Subcutaneous abdominal adipose tissue (tissue), 5 donors: ENCODE data around the gene PRTN3.

ENCODE experiments used
- H3K27ac ChIP-seq: one replicate; pipeline ENCODE4 v1.7.0; 2013; ENCODE audit warnings: low read depth, mild to moderate bottlenecking, inconsistent platforms, low read length, moderate library complexity
- H3K27me3 ChIP-seq, 5 donors: one replicate each; pipeline ENCODE4 v1.7.0; 2013; ENCODE audit warnings: low read length in 5 of 5, inconsistent platforms in 1 of 5; ENCODE audit not compliant: control insufficient read depth in 5 of 5, insufficient read depth in 4 of 5
- H3K36me3 ChIP-seq, 5 donors: one replicate each; pipeline ENCODE4 v1.7.0; 2013; ENCODE audit warnings: low read length in 5 of 5; ENCODE audit not compliant: control insufficient read depth in 5 of 5, insufficient read depth in 5 of 5
- H3K4me1 ChIP-seq, 5 donors: one replicate each; pipeline ENCODE4 v1.7.0; 2013; ENCODE audit warnings: low read length in 5 of 5, mild to moderate bottlenecking in 3 of 5, moderate library complexity in 1 of 5; ENCODE audit not compliant: control insufficient read depth in 5 of 5, insufficient read depth in 5 of 5
- H3K4me3 ChIP-seq, 5 donors: one replicate each; pipeline ENCODE4 v1.7.0; 2013; ENCODE audit warnings: low read length in 5 of 5, low read depth in 1 of 5
- H3K9ac ChIP-seq, 5 donors: one replicate each; pipeline ENCODE4 v1.7.0; 2013; ENCODE audit warnings: low read length in 5 of 5, mild to moderate bottlenecking in 4 of 5, moderate library complexity in 3 of 5
- H3K9me3 ChIP-seq, 5 donors: one replicate each; pipeline ENCODE4 v1.7.0; 2013; ENCODE audit warnings: low read length in 5 of 5; ENCODE audit not compliant: control insufficient read depth in 5 of 5
- donor health status: healthy.
- donor health status: healthy.
- donor health status: healthy.
- donor health status: healthy.
- donor health status: healthy.

PRTN3 gene

DNA sequence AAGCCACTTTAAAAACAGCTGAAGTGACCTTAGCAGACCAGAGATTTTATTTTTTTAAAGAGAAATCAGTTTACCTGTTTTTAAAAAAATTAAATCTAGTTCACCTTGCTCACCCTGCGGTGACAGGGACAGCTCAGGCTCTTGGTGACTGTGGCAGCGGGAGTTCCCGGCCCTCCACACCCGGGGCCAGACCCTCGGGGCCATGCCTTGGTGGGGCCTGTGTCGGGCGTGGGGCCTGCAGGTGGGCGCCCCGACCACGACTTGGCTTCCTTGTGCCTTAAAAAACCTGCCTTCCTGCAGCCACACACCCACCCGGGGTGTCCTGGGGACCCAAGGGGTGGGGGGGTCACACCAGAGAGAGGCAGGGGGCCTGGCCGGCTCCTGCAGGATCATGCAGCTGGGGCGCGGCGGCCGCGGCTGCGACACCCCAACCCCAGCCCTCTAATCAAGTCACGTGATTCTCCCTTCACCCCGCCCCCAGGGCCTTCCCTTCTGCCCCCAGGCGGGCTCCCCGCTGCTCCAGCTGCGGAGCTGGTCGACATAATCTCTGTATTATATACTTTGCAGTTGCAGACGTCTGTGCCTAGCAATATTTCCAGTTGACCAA lies 29.8 kb upstream of the PRTN3 start:
- Histone ChIP-seq H3K36me3 (peaks cover 0 to 75% (median 64%) of the 10 kb centered on the region in 5 donors), H3K27ac (no peak overlapping the region), H3K9ac (no peak overlapping the region), H3K27me3 (no peaks in the 10 kb centered on the region), H3K4me3 (no peak overlapping the region), H3K4me1 (no peaks in the 10 kb centered on the region), H3K9me3 (no peaks in the 10 kb centered on the region)

DNA sequence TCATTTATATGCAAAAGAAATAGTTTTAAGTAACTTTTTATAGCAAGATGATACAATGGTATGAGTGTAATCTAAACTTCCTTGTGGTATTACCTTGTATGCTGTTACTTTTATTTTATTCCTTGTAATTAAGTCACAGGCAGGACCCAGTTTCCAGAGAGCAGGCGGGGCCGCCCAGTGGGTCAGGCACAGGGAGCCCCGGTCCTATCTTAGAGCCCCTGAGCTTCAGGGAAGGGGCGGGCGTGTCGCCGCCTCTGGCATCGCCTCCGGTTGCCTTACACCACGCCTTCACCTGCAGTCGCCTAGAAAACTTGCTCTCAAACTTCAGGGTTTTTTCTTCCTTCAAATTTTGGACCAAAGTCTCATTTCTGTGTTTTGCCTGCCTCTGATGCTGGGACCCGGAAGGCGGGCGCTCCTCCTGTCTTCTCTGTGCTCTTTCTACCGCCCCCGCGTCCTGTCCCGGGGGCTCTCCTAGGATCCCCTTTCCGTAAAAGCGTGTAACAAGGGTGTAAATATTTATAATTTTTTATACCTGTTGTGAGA lies 29.2 kb upstream of the PRTN3 start:
- H3K27ac ChIP-seq = no peak overlapping the region
- no peak overlapping the region for H3K9ac ChIP-seq
- H3K4me1 ChIP-seq = no peaks in the 10 kb centered on the region
- no peaks in the 10 kb centered on the region for H3K9me3 ChIP-seq
- H3K27me3 ChIP-seq = no peaks in the 10 kb centered on the region
- H3K4me3 ChIP-seq = no peak overlapping the region
- peaks cover 0 to 69% (median 58%) of the 10 kb centered on the region in 5 donors for H3K36me3 ChIP-seq

DNA sequence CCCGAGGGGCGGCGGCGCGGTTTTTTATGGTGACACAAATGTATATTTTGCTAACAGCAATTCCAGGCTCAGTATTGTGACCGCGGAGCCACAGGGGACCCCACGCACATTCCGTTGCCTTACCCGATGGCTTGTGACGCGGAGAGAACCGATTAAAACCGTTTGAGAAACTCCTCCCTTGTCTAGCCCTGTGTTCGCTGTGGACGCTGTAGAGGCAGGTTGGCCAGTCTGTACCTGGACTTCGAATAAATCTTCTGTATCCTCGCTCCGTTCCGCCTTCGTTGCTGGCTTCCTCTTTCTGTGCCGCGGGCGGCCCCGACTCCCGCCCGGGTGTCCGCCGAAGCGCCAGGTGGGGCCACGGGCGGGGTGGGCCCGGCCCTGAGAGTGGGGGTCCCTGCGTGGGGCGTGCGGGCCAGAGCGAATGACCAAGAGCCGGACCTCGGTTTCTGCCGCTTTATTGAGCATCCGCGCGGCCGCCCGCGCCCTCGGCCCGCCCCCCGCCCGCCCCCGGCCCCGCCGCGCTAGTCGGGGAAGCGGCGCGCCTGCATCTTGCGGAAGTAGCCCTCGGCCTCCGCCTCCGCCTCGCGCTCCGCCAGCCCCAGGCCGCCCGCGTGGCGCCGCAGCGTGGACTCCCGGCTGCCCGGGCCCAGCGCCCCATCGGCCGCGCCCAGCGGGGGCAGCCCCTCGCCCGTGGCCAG lies 28.6 kb upstream of the PRTN3 start:
- H3K36me3 ChIP-seq = peaks cover 0 to 63% (median 51%) of the 10 kb centered on the region in 5 donors
- H3K4me3 ChIP-seq = no peak overlapping the region
- no peaks in the 10 kb centered on the region for H3K4me1 ChIP-seq
- H3K9me3 ChIP-seq = no peaks in the 10 kb centered on the region
- H3K9ac ChIP-seq = no peak overlapping the region
- H3K27me3 ChIP-seq = no peaks in the 10 kb centered on the region
- H3K27ac ChIP-seq = no peak overlapping the region

DNA sequence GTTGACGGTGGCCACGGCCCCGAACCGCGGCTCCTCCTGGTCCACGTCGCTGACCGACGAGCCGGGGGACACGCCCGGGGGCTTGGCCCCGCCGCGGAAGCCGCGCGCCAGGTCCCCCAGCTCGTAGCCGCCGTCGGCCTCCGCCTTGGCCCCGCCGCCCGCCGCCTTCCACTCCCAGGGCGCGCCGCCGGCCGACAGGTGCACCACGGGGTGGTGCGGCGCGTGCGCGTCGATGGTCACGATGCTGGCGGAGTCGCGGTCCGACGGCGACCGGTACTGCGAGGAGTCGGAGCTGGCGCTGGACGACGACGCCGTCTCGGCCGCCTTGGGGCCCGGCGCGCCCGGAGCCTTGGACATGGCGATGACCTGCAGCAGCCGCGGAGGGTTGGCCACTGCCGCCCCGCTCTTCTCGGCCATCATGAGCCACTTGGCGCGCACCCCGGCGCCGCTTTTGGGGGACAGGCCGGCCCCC lies 28.0 kb upstream of the PRTN3 start:
- Histone ChIP-seq H3K36me3 (peaks cover 0 to 57% (median 46%) of the 10 kb centered on the region in 5 donors), H3K9ac (no peak overlapping the region), H3K27ac (no peak overlapping the region), H3K4me3 (no peak overlapping the region), H3K9me3 (no peaks in the 10 kb centered on the region), H3K27me3 (no peaks in the 10 kb centered on the region), H3K4me1 (no peaks in the 10 kb centered on the region)

DNA sequence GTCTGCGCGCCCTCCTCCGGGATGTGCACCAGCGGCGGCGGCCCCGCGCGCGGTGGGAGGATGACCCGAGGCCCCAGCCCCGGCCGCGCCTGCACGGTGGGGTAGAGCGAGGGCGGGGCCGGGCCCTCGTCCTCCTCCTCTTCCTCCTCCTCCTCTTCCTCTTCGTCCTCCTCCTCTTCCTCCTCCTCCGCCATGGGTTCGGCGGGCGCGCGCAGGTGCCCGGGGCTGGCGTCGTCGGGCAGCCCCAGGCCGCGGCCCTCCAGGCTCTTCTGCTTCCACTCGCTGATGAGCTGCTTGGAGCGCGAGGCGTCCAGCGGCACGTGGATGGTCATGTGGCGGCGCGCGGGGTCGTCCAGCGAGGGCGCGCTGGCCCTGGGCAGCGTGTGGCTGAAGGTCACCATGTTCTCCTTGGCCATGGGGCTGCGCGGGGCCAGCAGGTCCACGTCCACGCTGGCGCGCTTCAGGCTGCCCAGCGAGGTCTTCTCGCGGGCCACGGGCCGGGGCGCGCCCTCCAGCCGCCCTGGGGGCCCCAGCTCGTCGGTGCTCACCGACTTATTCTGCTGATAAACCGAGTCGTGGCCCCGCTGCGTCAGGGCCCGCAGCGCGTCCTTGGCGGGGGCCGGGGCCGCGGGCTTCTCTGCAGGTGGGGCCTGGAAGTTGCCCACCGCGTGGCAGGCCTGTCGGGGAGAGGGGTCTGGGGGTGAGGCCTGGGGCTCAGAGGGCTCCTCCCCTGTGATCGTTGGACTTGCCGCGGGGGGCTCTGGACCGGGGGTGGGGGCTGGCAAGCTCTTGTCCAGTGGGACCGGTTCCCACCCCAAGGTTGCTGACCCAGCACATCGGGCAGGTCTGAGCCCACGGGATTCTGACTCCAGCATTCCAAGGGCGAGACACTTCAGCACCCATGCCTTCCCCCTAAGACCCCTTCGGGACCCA lies 27.3 kb upstream of the PRTN3 start:
- Histone ChIP-seq H3K36me3 (peaks cover 0 to 50% (median 39%) of the 10 kb centered on the region in 5 donors), H3K9ac (no peak overlapping the region), H3K4me3 (no peak overlapping the region), H3K27ac (no peak overlapping the region), H3K4me1 (no peaks in the 10 kb centered on the region), H3K27me3 (no peaks in the 10 kb centered on the region), H3K9me3 (no peaks in the 10 kb centered on the region)

DNA sequence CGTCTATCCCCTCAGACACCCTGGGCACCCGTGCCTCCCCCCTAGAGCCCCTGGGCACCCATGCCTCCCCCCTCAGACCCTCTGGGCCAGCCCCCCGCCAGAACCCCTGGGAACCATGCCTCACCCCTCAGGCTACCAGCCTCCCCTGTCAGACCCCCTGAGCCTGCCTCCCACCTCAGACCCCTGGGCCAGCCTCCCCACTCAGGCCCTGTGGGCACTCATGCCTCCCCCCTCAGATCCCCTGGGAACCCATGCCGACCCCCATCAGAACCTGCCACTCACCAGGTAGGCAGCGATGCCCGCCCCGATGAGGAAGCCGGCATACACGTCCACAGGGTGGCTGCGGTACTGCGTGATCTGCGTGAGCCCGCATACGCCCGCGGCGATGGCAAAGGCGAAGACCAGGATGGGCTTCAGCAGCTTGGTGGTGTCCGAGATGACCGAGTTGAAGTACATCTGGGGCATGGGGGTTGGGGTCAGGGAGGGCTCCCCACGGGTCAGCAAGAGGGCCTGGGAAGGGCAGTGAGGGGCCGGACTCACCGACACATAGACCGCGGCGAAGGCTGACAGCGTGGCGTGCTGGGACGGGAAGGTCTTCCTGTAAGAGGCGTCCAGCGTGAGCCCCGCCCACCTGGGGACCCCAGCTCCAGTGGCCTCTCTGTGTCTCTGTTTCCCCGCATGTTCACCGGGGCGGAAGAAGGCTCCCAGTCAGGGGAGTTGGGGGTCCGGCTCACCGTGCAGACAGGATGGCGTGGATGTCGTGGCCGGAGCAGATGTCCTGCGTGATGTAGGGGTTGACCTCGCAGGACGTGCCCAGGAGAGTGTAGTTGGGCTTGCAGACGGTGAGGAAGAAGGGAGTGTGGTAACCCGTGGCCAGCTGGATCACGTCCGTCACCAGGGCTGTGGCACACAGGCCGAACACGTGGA lies 26.4 kb upstream of the PRTN3 start:
- Histone ChIP-seq H3K27me3 (no peaks in the 10 kb centered on the region), H3K9ac (no peak overlapping the region), H3K27ac (no peak overlapping the region), H3K4me1 (no peaks in the 10 kb centered on the region), H3K4me3 (no peak overlapping the region), H3K36me3 (peaks cover 0 to 41% (median 30%) of the 10 kb centered on the region in 5 donors), H3K9me3 (no peaks in the 10 kb centered on the region)

DNA sequence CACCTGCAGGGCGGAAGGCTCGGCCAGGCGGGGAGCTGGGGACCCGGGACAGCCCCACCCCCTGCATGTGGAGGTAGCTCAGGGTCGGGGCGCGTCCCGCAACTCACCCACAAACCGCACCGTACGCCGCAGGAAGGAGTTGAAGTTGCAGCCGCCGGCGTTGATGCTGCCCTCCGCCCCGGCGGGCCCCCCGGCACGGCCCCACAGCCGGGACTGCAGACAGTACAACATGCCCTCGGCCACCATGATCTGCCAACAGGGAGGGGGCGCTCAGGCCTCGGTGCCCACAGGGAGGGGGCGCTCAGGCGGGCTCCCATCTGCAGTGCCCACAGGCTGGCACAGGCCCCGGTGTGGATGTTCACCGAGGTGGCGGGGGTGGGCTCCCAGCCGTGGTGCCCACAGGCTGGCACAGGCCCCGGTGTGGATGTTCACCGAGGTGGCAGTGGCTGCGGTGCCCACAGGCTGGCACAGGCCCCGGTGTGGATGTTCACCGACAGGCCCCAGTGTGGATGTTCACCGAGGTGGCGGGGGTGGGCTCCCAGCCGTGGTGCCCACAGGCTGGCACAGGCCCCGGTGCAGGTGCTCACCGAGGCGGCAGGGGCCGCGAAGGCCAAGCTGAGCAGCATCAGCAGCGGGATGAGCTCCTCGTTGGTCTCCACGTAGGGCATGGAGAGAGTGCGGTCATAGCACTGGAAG lies 25.6 kb upstream of the PRTN3 start:
- Histone ChIP-seq H3K4me3 (no peak overlapping the region), H3K4me1 (no peaks in the 10 kb centered on the region), H3K36me3 (peaks cover 0 to 33% (median 22%) of the 10 kb centered on the region in 5 donors), H3K27me3 (no peaks in the 10 kb centered on the region), H3K9me3 (no peaks in the 10 kb centered on the region), H3K9ac (no peak overlapping the region), H3K27ac (no peak overlapping the region)

DNA sequence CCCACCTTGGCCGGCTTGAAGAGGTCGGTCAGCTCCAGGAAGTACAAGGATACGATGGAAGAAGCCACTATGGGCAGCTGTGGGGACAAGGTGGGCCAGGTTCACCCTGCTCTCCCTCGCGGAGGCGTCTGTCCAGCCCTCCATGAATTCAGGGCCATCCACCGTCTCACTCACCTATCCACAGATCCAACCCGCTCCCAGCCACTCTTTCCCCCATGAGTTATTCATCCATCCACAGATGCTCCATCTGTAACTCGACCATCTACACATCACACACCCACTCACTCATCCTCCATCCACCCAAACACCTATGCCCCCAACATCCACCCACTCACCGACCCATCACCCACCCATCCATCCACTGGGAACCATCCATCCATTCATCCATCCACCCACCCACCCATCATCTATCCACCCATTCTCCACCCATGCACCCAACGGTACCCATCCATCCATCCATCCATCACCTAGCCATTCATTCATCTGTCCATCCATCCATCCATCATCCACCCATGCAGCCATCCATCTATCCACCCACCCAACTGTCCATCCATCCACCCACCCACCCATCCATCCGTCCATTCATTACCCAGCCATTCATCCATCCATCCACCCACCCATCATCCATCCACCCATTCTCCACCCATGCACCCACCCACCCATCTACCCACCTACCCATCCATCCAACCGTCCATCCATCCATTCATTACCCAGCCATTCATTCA lies 24.9 kb upstream of the PRTN3 start:
- Histone ChIP-seq H3K4me3 (no peak overlapping the region), H3K9ac (no peak overlapping the region), H3K27ac (no peak overlapping the region), H3K36me3 (peaks cover 0 to 26% (median 15%) of the 10 kb centered on the region in 5 donors), H3K27me3 (no peaks in the 10 kb centered on the region), H3K9me3 (no peaks in the 10 kb centered on the region), H3K4me1 (no peaks in the 10 kb centered on the region)
